ENCODE results near the gene EFNA3. TPM values are rescaled to one million over a fixed set of nuclear protein-coding genes. Genes with fewer than 3 reads are reported as not detected.
A peak's percentile ranks its signal among the peaks of the same experiment; 100 is the strongest.

EFNA3 gene
- polyA plus RNA-seq, 1 donor (not counting 4 experiments of a cell fraction or from before 2014, with no cell fraction given) = 4.4 TPM

- H3K9me1 ChIP-seq (ENCODE audit: control insufficient read depth, extremely low read depth, insufficient read depth, low read length) = no peaks in the 10 kb centered on the region
- peaks cover 37% of the 10 kb centered on the region for H3K4me1 ChIP-seq (ENCODE audit: control insufficient read depth, extremely low read depth, insufficient read depth, low read length)
- H3K4me3 ChIP-seq (ENCODE audit: control insufficient read depth in 2 of 3, extremely low read depth in 1 of 3, insufficient read depth in 2 of 3, low read depth in 1 of 3, low read length in 3 of 3) = no peak overlapping the region
- dilution Hi-C loops (cut with MboI; ENCODE audit: extremely low pct_ligation_motif_present, low sequenced_read_pairs) = no loop called here
- FAIRE-seq = no peak
- no peak for DNase-seq (ENCODE audit: low read depth, low spot score)
- H3K79me2 ChIP-seq (ENCODE audit: control insufficient read depth, insufficient read depth, low read length) = no peaks in the 10 kb centered on the region
- no peak overlapping the region for H2AFZ ChIP-seq (ENCODE audit: control insufficient read depth, low read length)
- no peaks in the 10 kb centered on the region for H3K36me3 ChIP-seq (ENCODE audit: control insufficient read depth in 2 of 2, extremely low read depth in 1 of 2, insufficient read depth in 2 of 2, low read length in 2 of 2)
- no peak for TF ChIP-seq CTCF (optimal IDR thresholded peaks at IDR 0.05 in 1 of 3, IDR thresholded peaks at IDR 0.05 in 1 of 3, conservative IDR thresholded peaks at IDR 0.05 in 1 of 3; ENCODE audit: extremely low read depth in 1 of 3, insufficient read depth in 2 of 3, low read length in 3 of 3)
- no peak overlapping the region for H3K9ac ChIP-seq (ENCODE audit: control insufficient read depth, extremely low read depth, insufficient read depth, low read length)
- no peak overlapping the region for H3K4me2 ChIP-seq (ENCODE audit: control insufficient read depth, extremely low read depth, insufficient read depth, low read depth, low read length)
- no peaks in the 10 kb centered on the region for H3K9me3 ChIP-seq (ENCODE audit: control insufficient read depth, low read depth, low read length)
- no peaks in the 10 kb centered on the region for H4K20me1 ChIP-seq (ENCODE audit: control insufficient read depth, extremely low read depth, insufficient read depth, low read length)
- no peak overlapping the region for H3K27ac ChIP-seq (ENCODE audit: control insufficient read depth, insufficient read depth, low read length)
- H3K27me3 ChIP-seq (ENCODE audit: control insufficient read depth, extremely low read depth, insufficient read depth, low read length) = peaks cover 7% of the 10 kb centered on the region
Measured at GRCh38 chr1:155086856-155087535, 8.4 kb downstream of the EFNA3 start.

- Histone ChIP-seq H3K36me3 (ENCODE audit: control insufficient read depth in 2 of 2, extremely low read depth in 1 of 2, insufficient read depth in 2 of 2, low read length in 2 of 2) (no peaks in the 10 kb centered on the region), H3K79me2 (ENCODE audit: control insufficient read depth, insufficient read depth, low read length) (no peaks in the 10 kb centered on the region), H3K4me2 (ENCODE audit: control insufficient read depth, extremely low read depth, insufficient read depth, low read depth, low read length) (peak overlapping the region; percentile 55), H3K27me3 (ENCODE audit: control insufficient read depth, extremely low read depth, insufficient read depth, low read length) (peaks cover 3% of the 10 kb centered on the region), H3K9me1 (ENCODE audit: control insufficient read depth, extremely low read depth, insufficient read depth, low read length) (no peaks in the 10 kb centered on the region), H3K4me1 (ENCODE audit: control insufficient read depth, extremely low read depth, insufficient read depth, low read length) (peaks cover 9% of the 10 kb centered on the region), H4K20me1 (ENCODE audit: control insufficient read depth, extremely low read depth, insufficient read depth, low read length) (no peaks in the 10 kb centered on the region), H3K9ac (ENCODE audit: control insufficient read depth, extremely low read depth, insufficient read depth, low read length) (peak overlapping the region; percentile 42), H3K4me3 (ENCODE audit: control insufficient read depth in 2 of 3, extremely low read depth in 1 of 3, insufficient read depth in 2 of 3, low read depth in 1 of 3, low read length in 3 of 3) (no peak overlapping the region), H3K27ac (ENCODE audit: control insufficient read depth, insufficient read depth, low read length) (no peak overlapping the region), H3K9me3 (ENCODE audit: control insufficient read depth, low read depth, low read length) (no peaks in the 10 kb centered on the region), H2AFZ (ENCODE audit: control insufficient read depth, low read length) (peak overlapping the region; percentile 86)
- TF ChIP-seq CTCF (optimal IDR thresholded peaks at IDR 0.05 in 1 of 3, IDR thresholded peaks at IDR 0.05 in 1 of 3, conservative IDR thresholded peaks at IDR 0.05 in 1 of 3; ENCODE audit: extremely low read depth in 1 of 3, insufficient read depth in 2 of 3, low read length in 3 of 3) = peak; percentile 94 to 98 (median 96)
- no peak for TF ChIP-seq EZH2 (IDR thresholded peaks at IDR 0.05; ENCODE audit: low read length)
- DNase-seq (ENCODE audit: low read depth, low spot score) (no peak), FAIRE-seq (no peak)
- dilution Hi-C loops (cut with MboI; ENCODE audit: extremely low pct_ligation_motif_present, low sequenced_read_pairs) = no loop called here
Measured at GRCh38 chr1:155091071-155092051, 12.7 kb downstream of the EFNA3 start.

All from keratinocyte (primary cell).